ENCODE measurements around the gene KAT6B. TPM values are rescaled to one million over a fixed set of nuclear protein-coding genes. Genes with fewer than 3 reads are reported as not detected.
"Not testable (repeated sequence)": the region's sequence is repeated elsewhere in the genome, so short reads cannot be mapped to it uniquely, and the experiment has no call there.

Gene KAT6B
- total RNA-seq, 1 donor from 2014 or later: 18.1 TPM

DNA sequence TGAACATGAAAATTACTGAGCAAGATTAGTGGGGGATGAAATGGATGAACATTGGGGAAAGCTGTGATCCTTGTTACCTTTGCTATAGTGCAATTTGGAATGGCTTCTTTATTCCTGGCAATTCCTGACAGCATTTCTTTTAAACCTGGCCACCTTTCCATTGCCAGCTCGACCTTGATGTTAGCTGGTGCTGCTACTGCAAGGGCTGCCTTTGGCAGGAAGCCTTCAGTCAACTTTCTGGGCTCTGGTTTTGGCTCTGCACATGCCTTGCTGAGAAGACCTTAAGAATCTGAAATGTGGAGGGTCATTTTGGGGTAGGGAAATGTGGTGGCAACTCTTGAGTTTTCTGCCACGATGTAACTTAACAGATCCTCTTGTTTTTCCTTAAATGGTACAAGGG is 64.7 kb downstream of the KAT6B start:
- no peak for DNase-seq (ENCODE audit: low spot score)
- H3K4me3 Mint-ChIP-seq (ENCODE audit: unreplicated experiment): no peak overlapping the region
- no peaks in the 10 kb centered on the region for H3K27me3 Mint-ChIP-seq (ENCODE audit: unreplicated experiment)
- no peak overlapping the region for H3K27ac Mint-ChIP-seq (ENCODE audit: unreplicated experiment)
- TF ChIP-seq, protein P1, sequence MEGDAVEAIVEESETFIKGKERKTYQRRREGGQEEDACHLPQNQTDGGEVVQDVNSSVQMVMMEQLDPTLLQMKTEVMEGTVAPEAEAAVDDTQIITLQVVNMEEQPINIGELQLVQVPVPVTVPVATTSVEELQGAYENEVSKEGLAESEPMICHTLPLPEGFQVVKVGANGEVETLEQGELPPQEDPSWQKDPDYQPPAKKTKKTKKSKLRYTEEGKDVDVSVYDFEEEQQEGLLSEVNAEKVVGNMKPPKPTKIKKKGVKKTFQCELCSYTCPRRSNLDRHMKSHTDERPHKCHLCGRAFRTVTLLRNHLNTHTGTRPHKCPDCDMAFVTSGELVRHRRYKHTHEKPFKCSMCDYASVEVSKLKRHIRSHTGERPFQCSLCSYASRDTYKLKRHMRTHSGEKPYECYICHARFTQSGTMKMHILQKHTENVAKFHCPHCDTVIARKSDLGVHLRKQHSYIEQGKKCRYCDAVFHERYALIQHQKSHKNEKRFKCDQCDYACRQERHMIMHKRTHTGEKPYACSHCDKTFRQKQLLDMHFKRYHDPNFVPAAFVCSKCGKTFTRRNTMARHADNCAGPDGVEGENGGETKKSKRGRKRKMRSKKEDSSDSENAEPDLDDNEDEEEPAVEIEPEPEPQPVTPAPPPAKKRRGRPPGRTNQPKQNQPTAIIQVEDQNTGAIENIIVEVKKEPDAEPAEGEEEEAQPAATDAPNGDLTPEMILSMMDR (IDR thresholded peaks at IDR 0.05; ENCODE audit: unreplicated experiment): no peak
- H3K9me3 Mint-ChIP-seq (ENCODE audit: unreplicated experiment): no peaks in the 10 kb centered on the region
- H3K36me3 Mint-ChIP-seq (ENCODE audit: low read depth, unreplicated experiment): no peaks in the 10 kb centered on the region
- H3K4me1 Mint-ChIP-seq (ENCODE audit: unreplicated experiment): no peaks in the 10 kb centered on the region

- TF ChIP-seq, protein P1 (IDR thresholded peaks at IDR 0.05; ENCODE audit: unreplicated experiment): no peak
- Mint-ChIP-seq H3K27ac (ENCODE audit: unreplicated experiment) (no peak overlapping the region), H3K36me3 (ENCODE audit: low read depth, unreplicated experiment) (no peaks in the 10 kb centered on the region)
Measured at GRCh38 chr10:74892839-74893238, 66.4 kb downstream of the KAT6B start.

DNA sequence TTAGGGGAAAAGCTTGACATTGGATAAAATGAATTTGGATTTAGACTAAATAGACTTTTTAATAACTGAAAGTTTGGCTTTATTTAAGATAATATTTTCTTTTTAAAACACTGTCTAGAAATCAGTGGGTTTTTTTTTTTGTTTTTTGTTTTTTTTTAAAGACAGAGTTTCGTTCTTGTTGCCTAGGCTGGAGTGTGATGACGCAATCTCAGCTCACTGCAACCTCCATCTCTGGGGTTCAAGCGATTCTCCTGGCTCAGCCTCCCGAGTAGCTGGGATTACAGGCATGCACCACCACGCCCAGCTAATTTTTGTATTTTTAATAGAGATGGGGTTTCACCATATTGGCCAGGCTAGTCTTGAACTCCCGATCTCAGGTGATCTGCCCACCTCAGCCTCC is 66.9 kb downstream of the KAT6B start:
- not testable (repeated sequence) for DNase-seq (ENCODE audit: low spot score); H3K4me3 Mint-ChIP-seq (ENCODE audit: unreplicated experiment); H3K27me3 Mint-ChIP-seq (ENCODE audit: unreplicated experiment); H3K9me3 Mint-ChIP-seq (ENCODE audit: unreplicated experiment); H3K4me1 Mint-ChIP-seq (ENCODE audit: unreplicated experiment); H3K27ac Mint-ChIP-seq (ENCODE audit: unreplicated experiment); H3K36me3 Mint-ChIP-seq (ENCODE audit: low read depth, unreplicated experiment)

More at GRCh38 chr10:74892839-74893238, 66.4 kb downstream of the KAT6B start:
- no peaks in the 10 kb centered on the region for H3K27me3 Mint-ChIP-seq (ENCODE audit: unreplicated experiment)
- no peak for DNase-seq (ENCODE audit: low spot score)
- H3K4me3 Mint-ChIP-seq (ENCODE audit: unreplicated experiment): no peak overlapping the region
- no peaks in the 10 kb centered on the region for H3K9me3 Mint-ChIP-seq (ENCODE audit: unreplicated experiment)
- no peaks in the 10 kb centered on the region for H3K4me1 Mint-ChIP-seq (ENCODE audit: unreplicated experiment)

- no peaks in the 10 kb centered on the region for H3K4me1 Mint-ChIP-seq (ENCODE audit: unreplicated experiment)
- no peaks in the 10 kb centered on the region for H3K36me3 Mint-ChIP-seq (ENCODE audit: low read depth, unreplicated experiment)
- no peak overlapping the region for H3K4me3 Mint-ChIP-seq (ENCODE audit: unreplicated experiment)
- no peak for DNase-seq (ENCODE audit: low spot score)
- H3K27me3 Mint-ChIP-seq (ENCODE audit: unreplicated experiment): peaks cover 1% of the 10 kb centered on the region
- TF ChIP-seq, protein P1 (IDR thresholded peaks at IDR 0.05; ENCODE audit: unreplicated experiment): no peak
- no peaks in the 10 kb centered on the region for H3K9me3 Mint-ChIP-seq (ENCODE audit: unreplicated experiment)
- no peak overlapping the region for H3K27ac Mint-ChIP-seq (ENCODE audit: unreplicated experiment)
Measured at GRCh38 chr10:74896788-74897527, 70.6 kb downstream of the KAT6B start.

- H3K36me3 Mint-ChIP-seq (ENCODE audit: low read depth, unreplicated experiment): no peaks in the 10 kb centered on the region
- no peaks in the 10 kb centered on the region for H3K9me3 Mint-ChIP-seq (ENCODE audit: unreplicated experiment)
- H3K4me3 Mint-ChIP-seq (ENCODE audit: unreplicated experiment): no peak overlapping the region
- DNase-seq (ENCODE audit: low spot score): no peak
- H3K27me3 Mint-ChIP-seq (ENCODE audit: unreplicated experiment): peaks cover 1% of the 10 kb centered on the region
- no peaks in the 10 kb centered on the region for H3K4me1 Mint-ChIP-seq (ENCODE audit: unreplicated experiment)
- no peak overlapping the region for H3K27ac Mint-ChIP-seq (ENCODE audit: unreplicated experiment)
- TF ChIP-seq, protein P1 (IDR thresholded peaks at IDR 0.05; ENCODE audit: unreplicated experiment): no peak
Measured at GRCh38 chr10:74898201-74898976, 72.0 kb downstream of the KAT6B start.

Measured in endothelial cell (in vitro differentiated cells).